GM12892 (cell line): ENCODE measurements around the gene ANXA1.

Source experiments
- POLR2A ChIP-seq: IDR thresholded peaks from 2 replicates; pipeline ENCODE4 v1.6.1; 2011; ENCODE audit warnings: low read depth, low read length, control low read depth
- POLR2AphosphoS5 ChIP-seq: IDR thresholded peaks from 2 replicates; pipeline ENCODE4 v1.6.1; 2011; ENCODE audit warnings: low read depth, low read length, control low read depth
- TAF1 ChIP-seq: IDR thresholded peaks from 2 replicates; pipeline ENCODE4 v1.6.1; 2011; ENCODE audit warnings: low read depth, mild to moderate bottlenecking, control low read depth, low read length, borderline replicate concordance

DNA sequence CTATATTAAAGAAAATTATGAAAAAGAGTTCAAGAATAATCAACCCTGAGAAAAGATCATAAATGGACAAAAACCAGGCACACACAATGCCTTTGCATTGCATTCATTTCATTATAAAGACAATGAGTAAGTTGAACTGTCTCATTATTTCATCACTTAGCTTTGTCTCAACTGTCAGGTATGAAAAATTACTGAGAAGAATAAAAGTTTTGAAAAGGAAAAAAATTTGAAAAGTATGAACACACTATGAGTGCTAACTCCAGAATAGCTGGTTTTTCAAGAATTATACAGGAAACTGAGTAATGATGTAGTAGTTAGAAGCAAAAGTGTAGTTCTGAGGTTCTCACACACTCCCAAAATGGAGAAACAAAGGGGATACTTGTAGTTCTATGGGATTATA, 16.3 kb upstream of the ANXA1 start:
- no peak for TF ChIP-seq POLR2A
- no peak for TF ChIP-seq TAF1
- TF ChIP-seq POLR2AphosphoS5, result no peak
